H9 (cell line): Measurements from ENCODE around the gene LTB4R2. TPM values are rescaled to one million over a fixed set of nuclear protein-coding genes. Genes with fewer than 3 reads are reported as not detected.

Experiments
- DNase-seq: peaks from one replicate; pipeline ENCODE4 v3.0.0-alpha.2; 2017
- H2AFZ ChIP-seq: one replicate; pipeline ENCODE4 v1.6.1; 2013; ENCODE audit warnings: mild to moderate bottlenecking, low read length, control low read depth, moderate library complexity
- H2AK5ac ChIP-seq: 2 replicates; pipeline ENCODE4 v1.6.1; 2013; ENCODE audit warnings: low read length, control low read depth, mixed read lengths; ENCODE audit not compliant: insufficient read length
- H2BK120ac ChIP-seq: one replicate; pipeline ENCODE4 v1.6.1; 2013; ENCODE audit warnings: low read depth, mild to moderate bottlenecking, low read length, control low read depth, inconsistent platforms; ENCODE audit not compliant: poor library complexity, severe bottlenecking
- H2BK12ac ChIP-seq: 2 replicates; pipeline ENCODE4 v1.6.1; 2013; ENCODE audit warnings: low read length, control low read depth, mixed read lengths, low read depth; ENCODE audit not compliant: insufficient read length
- H2BK15ac ChIP-seq: 2 replicates; pipeline ENCODE4 v1.6.1; 2013; ENCODE audit warnings: low read depth, low read length, control low read depth
- H2BK20ac ChIP-seq: one replicate; pipeline ENCODE4 v1.6.1; 2013; ENCODE audit warnings: low read depth, mild to moderate bottlenecking, low read length, control low read depth, inconsistent platforms; ENCODE audit not compliant: poor library complexity, severe bottlenecking
- H2BK5ac ChIP-seq: 2 replicates; pipeline ENCODE4 v1.6.1; 2013; ENCODE audit warnings: low read length, control low read depth, mixed read lengths; ENCODE audit not compliant: insufficient read length
- H3K14ac ChIP-seq: 2 replicates; pipeline ENCODE4 v1.6.1; 2013; ENCODE audit warnings: low read length, control low read depth; ENCODE audit not compliant: insufficient read depth
- H3K18ac ChIP-seq: 2 replicates; pipeline ENCODE4 v1.6.1; 2013; ENCODE audit warnings: low read depth, mild to moderate bottlenecking, mixed read lengths, low read length, control low read depth; ENCODE audit not compliant: insufficient read length
- H3K23ac ChIP-seq: 2 replicates; pipeline ENCODE4 v1.6.1; 2013; ENCODE audit warnings: low read length, control low read depth, mixed read lengths, low read depth; ENCODE audit not compliant: insufficient read length
- H3K23me2 ChIP-seq: 2 replicates; pipeline ENCODE4 v1.6.1; 2013; ENCODE audit warnings: low read depth, mild to moderate bottlenecking, mixed read lengths, low read length, control low read depth; ENCODE audit not compliant: insufficient read length, poor library complexity, severe bottlenecking
- H3K27ac ChIP-seq: 2 replicates; pipeline ENCODE4 v1.5.1; 2013; ENCODE audit warnings: low read length, control low read depth, mixed read lengths, low read depth; ENCODE audit not compliant: insufficient read length
- H3K27me3 ChIP-seq: 2 replicates; pipeline ENCODE4 v1.6.1; 2013; ENCODE audit warnings: low read length, control low read depth, inconsistent platforms; ENCODE audit not compliant: insufficient read depth
- H3K4ac ChIP-seq: 2 replicates; pipeline ENCODE4 v1.6.1; 2013; ENCODE audit warnings: low read depth, mild to moderate bottlenecking, control low read depth, inconsistent platforms, low read length, moderate library complexity
- H3K4me1 ChIP-seq: 2 replicates; pipeline ENCODE4 v1.6.1; 2013; ENCODE audit warnings: low read length, control low read depth, inconsistent platforms; ENCODE audit not compliant: insufficient read depth
- H3K4me2 ChIP-seq: 2 replicates; pipeline ENCODE4 v1.6.1; 2013; ENCODE audit warnings: low read length, control low read depth, mixed read lengths; ENCODE audit not compliant: insufficient read length, insufficient read depth
- H3K56ac ChIP-seq: 2 replicates; pipeline ENCODE4 v1.6.1; 2013; ENCODE audit warnings: low read depth, mild to moderate bottlenecking, mixed read lengths, low read length, control low read depth; ENCODE audit not compliant: insufficient read length
- H3K79me1 ChIP-seq: 2 replicates; pipeline ENCODE4 v1.6.1; 2013; ENCODE audit warnings: low read depth, mild to moderate bottlenecking, moderate library complexity, low read length, control low read depth, inconsistent platforms; ENCODE audit not compliant: insufficient read depth, poor library complexity, severe bottlenecking
- H3K79me2 ChIP-seq: 2 replicates; pipeline ENCODE4 v1.6.1; 2013; ENCODE audit warnings: low read length, control low read depth, inconsistent platforms; ENCODE audit not compliant: insufficient read depth
- H3K9ac ChIP-seq: 2 replicates; pipeline ENCODE4 v1.6.1; 2013; ENCODE audit warnings: low read length, control low read depth, mixed read lengths; ENCODE audit not compliant: insufficient read length; ENCODE audit errors: extremely low read depth
- H3K9me3 ChIP-seq: one replicate; pipeline ENCODE4 v1.6.1; 2013; ENCODE audit warnings: low read depth, low read length, inconsistent platforms; ENCODE audit not compliant: control insufficient read depth
- H3T11ph ChIP-seq: one replicate; pipeline ENCODE4 v1.6.1; 2013; ENCODE audit warnings: mild to moderate bottlenecking, low read length, control low read depth, inconsistent platforms
- H4K20me1 ChIP-seq: one replicate; pipeline ENCODE4 v1.6.1; 2013; ENCODE audit not compliant: control insufficient read depth, insufficient read length, insufficient read depth
- H4K5ac ChIP-seq: 2 replicates; pipeline ENCODE4 v1.6.1; 2013; ENCODE audit warnings: low read depth, mild to moderate bottlenecking, mixed read lengths, low read length, control low read depth; ENCODE audit not compliant: insufficient read length
- H4K8ac ChIP-seq: replicated peaks from 2 replicates; pipeline ENCODE4 v1.6.1; 2013; ENCODE audit warnings: low read length, control low read depth, mixed read lengths, low read depth; ENCODE audit not compliant: insufficient read length
- H4K91ac ChIP-seq: 2 replicates; pipeline ENCODE4 v1.6.1; 2013; ENCODE audit warnings: low read depth, mild to moderate bottlenecking, moderate library complexity, mixed read lengths, low read length, control low read depth; ENCODE audit not compliant: insufficient read length
- H3K27ac Mint-ChIP-seq, 3 experiments: 2 replicates in 2 of 3; 3 replicates in 1 of 3; pipeline ENCODE4 v1.8.0; 2020 to 2021; ENCODE audit warnings: mixed read lengths in 3 of 3, mild to moderate bottlenecking in 1 of 3, moderate library complexity in 1 of 3
- H3K27me3 Mint-ChIP-seq: 2 replicates; pipeline ENCODE4 v1.8.0; 2021; ENCODE audit warnings: low read depth, mild to moderate bottlenecking, moderate library complexity, mixed read lengths
- H3K36me3 Mint-ChIP-seq, 3 experiments: 2 replicates in 2 of 3; 3 replicates in 1 of 3; pipeline ENCODE4 v1.8.0; 2020 to 2021; ENCODE audit warnings: low read depth in 3 of 3, mixed read lengths in 3 of 3; ENCODE audit not compliant: insufficient read depth in 1 of 3
- H3K4me1 Mint-ChIP-seq, 2 experiments: 2 replicates each; pipeline ENCODE4 v1.8.0; 2020; ENCODE audit warnings: mixed read lengths in 2 of 2
- H3K4me3 Mint-ChIP-seq, 2 experiments: 2 replicates in 1 of 2; 3 replicates in 1 of 2; pipeline ENCODE4 v1.8.0; 2020 to 2021; ENCODE audit warnings: mild to moderate bottlenecking in 2 of 2, mixed read lengths in 2 of 2, moderate library complexity in 1 of 2
- H3K9me3 Mint-ChIP-seq, 2 experiments: 2 replicates in 1 of 2; 3 replicates in 1 of 2; pipeline ENCODE4 v1.8.0; 2020; ENCODE audit warnings: mild to moderate bottlenecking in 2 of 2, mixed read lengths in 2 of 2, moderate library complexity in 1 of 2
- WGBS: extraction: QIAGEN DNeasy Blood & Tissue Kit; methylation state at CpG from one replicate; pipeline ENCODE4 v1.1.7; 2013; ENCODE audit warnings: missing lambda C conversion rate, low lambda C conversion rate, mixed read lengths; ENCODE audit not compliant: insufficient read length; ENCODE audit errors: extremely low coverage; 5-methylcytosine and 5-hydroxymethylcytosine counted together
- total RNA-seq: library from RNA; stranded (reverse); gene quantifications from 2 replicates; pipeline ENCODE4 v1.2.1, GENCODE V29; 2021
- TF ChIP-seq, protein P1 (sequence below): fragments of 200-600 bp; sonication (generic); conservative IDR thresholded peaks from 3 replicates; pipeline ENCODE4 v1.8.0; 2021; ENCODE audit warnings: antibody characterized with exemption, mild to moderate bottlenecking

Gene LTB4R2
- total RNA-seq, 1 experiment from 2014 or later, result 13.4 TPM

DNA sequence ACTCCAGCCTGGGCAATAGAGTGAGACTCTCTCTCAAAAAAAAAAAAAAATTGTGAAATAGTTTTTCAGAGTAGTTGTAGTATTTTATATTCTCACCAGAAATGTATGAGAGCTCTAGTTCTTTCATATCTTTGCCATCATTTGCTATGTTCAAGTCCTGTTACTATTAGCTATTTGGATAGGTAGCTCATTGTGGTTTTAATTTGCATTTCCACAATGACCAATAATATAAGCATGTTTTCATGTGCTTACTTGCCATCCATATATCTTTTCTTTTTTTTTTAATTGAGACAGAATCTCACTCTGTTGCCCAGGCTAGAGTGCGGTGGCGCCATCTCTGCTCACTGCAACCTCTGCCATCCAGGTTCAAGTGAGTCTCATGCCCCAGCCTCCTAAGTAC, 38.2 kb downstream of the LTB4R2 start:
- Histone ChIP-seq H3K79me1 (no peaks in the 10 kb centered on the region), H3K4me2 (no peak overlapping the region), H2AK5ac (no peak overlapping the region), H3K9me3 (no peaks in the 10 kb centered on the region), H3K79me2 (no peaks in the 10 kb centered on the region), H3K27me3 (no peaks in the 10 kb centered on the region; the same call in 1 of the 2 replicates), H3K23me2 (no peaks in the 10 kb centered on the region), H3K27ac (no peak overlapping the region), H2BK12ac (no peak overlapping the region), H2BK120ac (no peak overlapping the region), H2AFZ (no peak overlapping the region), H2BK5ac (no peak overlapping the region), H3K4ac (no peak overlapping the region), H3K23ac (no peak overlapping the region), H3K56ac (no peak overlapping the region), H3K14ac (no peak overlapping the region), H4K8ac (no peak overlapping the region), H3K9ac (no peak overlapping the region), H2BK15ac (no peak overlapping the region), H3K4me1 (no peaks in the 10 kb centered on the region), H3T11ph (no peak overlapping the region), H3K18ac (no peak overlapping the region), H2BK20ac (no peak overlapping the region), H4K91ac (no peak overlapping the region), H4K20me1 (no peaks in the 10 kb centered on the region), H4K5ac (no peak overlapping the region)
- Mint-ChIP-seq H3K27me3 (peaks cover 86% of the 10 kb centered on the region), H3K4me3 (no peak overlapping the region), H3K36me3 (no peaks in the 10 kb centered on the region), H3K27ac (no peak overlapping the region), H3K9me3 (no peaks in the 10 kb centered on the region), H3K4me1 (peaks cover 0 to 6% of the 10 kb centered on the region in 2 experiments; a peak in 2 of 4 replicates)
- DNase-seq, result no peak
- TF ChIP-seq, protein P1, sequence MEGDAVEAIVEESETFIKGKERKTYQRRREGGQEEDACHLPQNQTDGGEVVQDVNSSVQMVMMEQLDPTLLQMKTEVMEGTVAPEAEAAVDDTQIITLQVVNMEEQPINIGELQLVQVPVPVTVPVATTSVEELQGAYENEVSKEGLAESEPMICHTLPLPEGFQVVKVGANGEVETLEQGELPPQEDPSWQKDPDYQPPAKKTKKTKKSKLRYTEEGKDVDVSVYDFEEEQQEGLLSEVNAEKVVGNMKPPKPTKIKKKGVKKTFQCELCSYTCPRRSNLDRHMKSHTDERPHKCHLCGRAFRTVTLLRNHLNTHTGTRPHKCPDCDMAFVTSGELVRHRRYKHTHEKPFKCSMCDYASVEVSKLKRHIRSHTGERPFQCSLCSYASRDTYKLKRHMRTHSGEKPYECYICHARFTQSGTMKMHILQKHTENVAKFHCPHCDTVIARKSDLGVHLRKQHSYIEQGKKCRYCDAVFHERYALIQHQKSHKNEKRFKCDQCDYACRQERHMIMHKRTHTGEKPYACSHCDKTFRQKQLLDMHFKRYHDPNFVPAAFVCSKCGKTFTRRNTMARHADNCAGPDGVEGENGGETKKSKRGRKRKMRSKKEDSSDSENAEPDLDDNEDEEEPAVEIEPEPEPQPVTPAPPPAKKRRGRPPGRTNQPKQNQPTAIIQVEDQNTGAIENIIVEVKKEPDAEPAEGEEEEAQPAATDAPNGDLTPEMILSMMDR, result no peak
- WGBS, result no CpG with 5 or more reads among the region's 2 CpGs
